ENCODE measurements around the gene HYAL2.
A peak's percentile ranks its signal among the peaks of the same experiment; 100 is the strongest.

HYAL2 gene

DNA sequence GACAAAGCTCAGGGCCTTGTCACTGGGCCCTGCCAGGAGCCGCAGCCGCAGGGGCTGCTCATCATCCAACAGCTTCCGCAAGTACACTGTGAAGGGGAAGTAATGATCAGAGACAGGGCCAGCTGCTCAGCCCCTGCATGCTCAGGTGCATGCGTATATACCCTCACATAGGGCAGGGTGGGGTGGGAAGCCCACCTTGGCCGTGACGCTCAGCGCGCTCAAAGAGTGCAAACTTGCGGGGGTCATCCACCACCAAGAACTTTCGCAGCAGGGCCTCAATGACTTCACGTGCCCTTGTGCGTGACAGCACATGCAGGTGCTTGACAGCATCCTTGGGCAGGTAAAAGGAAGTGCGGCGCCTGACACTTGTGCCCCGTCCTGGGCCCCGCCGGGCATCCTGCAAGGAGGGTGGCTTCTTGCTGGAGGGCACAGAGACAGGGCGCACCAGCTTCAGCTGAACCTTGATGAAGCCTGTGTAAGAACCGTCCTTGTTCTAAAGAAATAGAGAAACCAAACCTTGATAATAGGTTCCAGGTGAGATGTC is 8.9 kb upstream of the HYAL2 start:
- TF ChIP-seq, protein P1, sequence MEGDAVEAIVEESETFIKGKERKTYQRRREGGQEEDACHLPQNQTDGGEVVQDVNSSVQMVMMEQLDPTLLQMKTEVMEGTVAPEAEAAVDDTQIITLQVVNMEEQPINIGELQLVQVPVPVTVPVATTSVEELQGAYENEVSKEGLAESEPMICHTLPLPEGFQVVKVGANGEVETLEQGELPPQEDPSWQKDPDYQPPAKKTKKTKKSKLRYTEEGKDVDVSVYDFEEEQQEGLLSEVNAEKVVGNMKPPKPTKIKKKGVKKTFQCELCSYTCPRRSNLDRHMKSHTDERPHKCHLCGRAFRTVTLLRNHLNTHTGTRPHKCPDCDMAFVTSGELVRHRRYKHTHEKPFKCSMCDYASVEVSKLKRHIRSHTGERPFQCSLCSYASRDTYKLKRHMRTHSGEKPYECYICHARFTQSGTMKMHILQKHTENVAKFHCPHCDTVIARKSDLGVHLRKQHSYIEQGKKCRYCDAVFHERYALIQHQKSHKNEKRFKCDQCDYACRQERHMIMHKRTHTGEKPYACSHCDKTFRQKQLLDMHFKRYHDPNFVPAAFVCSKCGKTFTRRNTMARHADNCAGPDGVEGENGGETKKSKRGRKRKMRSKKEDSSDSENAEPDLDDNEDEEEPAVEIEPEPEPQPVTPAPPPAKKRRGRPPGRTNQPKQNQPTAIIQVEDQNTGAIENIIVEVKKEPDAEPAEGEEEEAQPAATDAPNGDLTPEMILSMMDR (IDR thresholded peaks at IDR 0.05; ENCODE audit: extremely low read depth, insufficient read depth, missing control alignments): no peak
- no peak for DNase-seq (ENCODE audit: low spot score)
- in situ Hi-C loops (cut with MboI; ENCODE audit: low pct_unique_long_range_greater_than_20kb, low sequenced_read_pairs, unreplicated experiment): no loop called here

DNA sequence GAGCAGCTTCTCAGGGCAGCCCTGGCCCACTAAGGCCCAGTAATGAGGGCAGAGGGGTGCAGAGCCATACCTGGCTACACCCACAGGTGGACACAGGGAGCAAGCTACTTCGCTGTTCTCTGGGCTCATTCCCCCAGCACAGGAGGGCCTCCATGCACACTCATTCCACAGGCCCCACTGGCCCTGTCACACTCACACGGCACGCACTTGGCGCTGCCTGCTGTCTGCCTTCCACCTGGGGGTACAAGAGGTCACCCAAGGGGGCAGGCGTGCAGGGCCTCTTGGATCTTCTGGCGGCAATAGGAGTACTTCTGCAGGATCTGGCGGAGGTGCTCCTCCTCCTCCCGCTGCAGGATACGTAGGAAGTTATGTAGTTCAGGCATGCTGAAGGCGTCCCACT is 7.8 kb upstream of the HYAL2 start:
- TF ChIP-seq, protein P1 (IDR thresholded peaks at IDR 0.05; ENCODE audit: extremely low read depth, insufficient read depth, missing control alignments): no peak
- in situ Hi-C loops (cut with MboI; ENCODE audit: low pct_unique_long_range_greater_than_20kb, low sequenced_read_pairs, unreplicated experiment): no loop called here

GRCh38 chr3:50327943-50328691 is 5.6 kb upstream of the HYAL2 start, which contains the start of gene TUSC2:
TUSC2 (minus strand) TSS chr3:50328223; CDS start chr3:50328099, 124 bp downstream.
- peak; percentile 98 for DNase-seq (ENCODE audit: low spot score)
- TF ChIP-seq, protein P1 (IDR thresholded peaks at IDR 0.05; ENCODE audit: extremely low read depth, insufficient read depth, missing control alignments): no peak
- in situ Hi-C loops (cut with MboI; ENCODE audit: low pct_unique_long_range_greater_than_20kb, low sequenced_read_pairs, unreplicated experiment): no loop called here

More for the DNA sequence above, 7.8 kb upstream of the HYAL2 start:
- DNase-seq (ENCODE audit: low spot score): no peak

GRCh38 chr3:50327129-50327528 is 4.6 kb upstream of the HYAL2 start:
- DNase-seq (ENCODE audit: low spot score): no peak
- in situ Hi-C loops (cut with MboI; ENCODE audit: low pct_unique_long_range_greater_than_20kb, low sequenced_read_pairs, unreplicated experiment): no loop called here
- TF ChIP-seq, protein P1 (IDR thresholded peaks at IDR 0.05; ENCODE audit: extremely low read depth, insufficient read depth, missing control alignments): no peak

GRCh38 chr3:50326182-50326541 is 3.6 kb upstream of the HYAL2 start:
- TF ChIP-seq, protein P1 (IDR thresholded peaks at IDR 0.05; ENCODE audit: extremely low read depth, insufficient read depth, missing control alignments): no peak
- in situ Hi-C loops (cut with MboI; ENCODE audit: low pct_unique_long_range_greater_than_20kb, low sequenced_read_pairs, unreplicated experiment): no loop called here
- no peak for DNase-seq (ENCODE audit: low spot score)

- in situ Hi-C loops (cut with MboI; ENCODE audit: low pct_unique_long_range_greater_than_20kb, low sequenced_read_pairs, unreplicated experiment): no loop called here
- DNase-seq (ENCODE audit: low spot score): no peak
Measured at GRCh38 chr3:50325497-50326181, 3.1 kb upstream of the HYAL2 start.

More at GRCh38 chr3:50325497-50326181, 3.1 kb upstream of the HYAL2 start:
- TF ChIP-seq, protein P1 (IDR thresholded peaks at IDR 0.05; ENCODE audit: extremely low read depth, insufficient read depth, missing control alignments): no peak

All from GM13977 (cell line).